ENCODE data around the gene PPM1L.

PPM1L gene

GRCh38 chr3:161067335-161067734 is 311.3 kb downstream of the PPM1L start:
- no peak overlapping the region for H3K4me3 ChIP-seq (replicated peaks; ENCODE audit: insufficient read depth, low read length)
- no peak for DNase-seq (ENCODE audit: low read depth in 1 of 2, low spot score in 1 of 2)
- TF ChIP-seq REST (IDR thresholded peaks at IDR 0.05; ENCODE audit: insufficient replicate concordance, low read depth), result no peak
- no peak for TF ChIP-seq CTCF (IDR thresholded peaks at IDR 0.05; ENCODE audit: insufficient read depth, low read length)
- no peak for TF ChIP-seq GABPA (IDR thresholded peaks at IDR 0.05; ENCODE audit: low read depth)
- TF ChIP-seq POLR2AphosphoS5 (IDR thresholded peaks at IDR 0.05; ENCODE audit: low read depth), result no peak
- no peak for TF ChIP-seq SPI1 (IDR thresholded peaks at IDR 0.05; ENCODE audit: borderline replicate concordance, low read depth)
- H3K27me3 ChIP-seq (ENCODE audit: insufficient read depth, poor library complexity, severe bottlenecking), result no peaks in the 10 kb centered on the region
- peak overlapping the region; percentile 51 for H3K27ac ChIP-seq (replicated peaks)

GRCh38 chr3:161069511-161070251 is 313.6 kb downstream of the PPM1L start:
- no peak for TF ChIP-seq GABPA (IDR thresholded peaks at IDR 0.05; ENCODE audit: low read depth)
- TF ChIP-seq REST (IDR thresholded peaks at IDR 0.05; ENCODE audit: insufficient replicate concordance, low read depth), result no peak
- TF ChIP-seq SPI1 (IDR thresholded peaks at IDR 0.05; ENCODE audit: borderline replicate concordance, low read depth), result no peak
- TF ChIP-seq POLR2AphosphoS5 (IDR thresholded peaks at IDR 0.05; ENCODE audit: low read depth), result no peak
- no peak for TF ChIP-seq CTCF (IDR thresholded peaks at IDR 0.05; ENCODE audit: insufficient read depth, low read length)
- H3K4me3 ChIP-seq (replicated peaks; ENCODE audit: insufficient read depth, low read length), result no peak overlapping the region
- no peak overlapping the region for H3K27ac ChIP-seq (replicated peaks)
- no peaks in the 10 kb centered on the region for H3K27me3 ChIP-seq (ENCODE audit: insufficient read depth, poor library complexity, severe bottlenecking)
- DNase-seq (ENCODE audit: low read depth in 1 of 2, low spot score in 1 of 2), result peak in 1 of 2 experiments; percentile 59

DNA sequence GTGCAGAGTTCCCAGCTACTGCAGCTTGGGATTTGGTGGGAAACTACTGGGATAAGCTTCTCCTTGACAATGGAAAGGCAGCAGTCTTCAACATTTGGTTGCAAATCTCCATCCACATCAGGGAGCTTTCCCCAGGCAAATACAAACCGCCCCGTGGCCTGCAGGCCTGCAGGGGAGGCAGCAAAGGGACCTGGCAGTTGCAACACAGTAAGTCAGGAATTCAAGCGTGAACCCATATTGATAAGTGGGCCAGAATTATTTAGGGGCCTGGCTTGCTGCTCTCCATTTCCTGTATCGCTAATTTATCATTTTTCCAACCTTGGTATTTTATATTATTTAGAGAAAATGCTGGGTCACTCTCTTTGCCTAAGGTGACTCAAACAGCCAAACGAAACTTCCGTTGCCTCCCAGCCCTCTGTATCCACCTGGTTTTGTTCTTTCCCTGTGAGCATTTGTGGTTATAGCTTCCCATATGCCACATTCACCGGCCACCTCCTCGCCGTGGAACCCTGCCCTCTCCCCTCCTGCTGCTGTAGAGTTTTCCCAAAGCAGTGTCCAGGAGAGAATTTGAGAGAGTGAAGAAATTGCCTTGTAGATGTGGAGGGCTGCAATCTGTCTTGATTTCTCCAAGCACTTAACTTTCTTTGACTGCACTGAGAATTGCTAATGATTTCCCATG is 314.4 kb downstream of the PPM1L start:
- DNase-seq (ENCODE audit: low read depth in 1 of 2, low spot score in 1 of 2), result no peak
- H3K27me3 ChIP-seq (ENCODE audit: insufficient read depth, poor library complexity, severe bottlenecking), result no peaks in the 10 kb centered on the region
- no peak overlapping the region for H3K4me3 ChIP-seq (replicated peaks; ENCODE audit: insufficient read depth, low read length)
- H3K27ac ChIP-seq (replicated peaks), result no peak overlapping the region
- TF ChIP-seq SPI1 (IDR thresholded peaks at IDR 0.05; ENCODE audit: borderline replicate concordance, low read depth) (no peak), CTCF (IDR thresholded peaks at IDR 0.05; ENCODE audit: insufficient read depth, low read length) (no peak), REST (IDR thresholded peaks at IDR 0.05; ENCODE audit: insufficient replicate concordance, low read depth) (no peak), GABPA (IDR thresholded peaks at IDR 0.05; ENCODE audit: low read depth) (no peak), POLR2AphosphoS5 (IDR thresholded peaks at IDR 0.05; ENCODE audit: low read depth) (no peak)
